Upper lobe of left lung (tissue), 6 donors: ENCODE measurements around the gene TRDN. TPM values are rescaled to one million over a fixed set of nuclear protein-coding genes. Genes with fewer than 3 reads are reported as not detected.

Experiments used
- ATAC-seq, 2 donors: fragments of 200-7000 bp; cut with Tn5 transposase; one replicate each; pipeline ENCODE4 v1.9.1; 2022; ENCODE audit warnings: mild to moderate bottlenecking in 2 of 2, moderate library complexity in 2 of 2; ENCODE audit not compliant: low FRiP score in 2 of 2
- DNase-seq, 2 donors: peaks; one replicate each; pipeline ENCODE4 v3.0.0-alpha.2; 2019 to 2020
- H3K27ac ChIP-seq, 4 donors: fragments of 200-600 bp; sonication (generic); one replicate each; pipeline ENCODE4 v1.5.1; 2016 to 2019
- H3K27me3 ChIP-seq, 4 donors: fragments of 200-600 bp; sonication (generic); one replicate each; pipeline ENCODE4 v1.5.1; 2017 to 2019
- H3K36me3 ChIP-seq, 4 donors: fragments of 200-600 bp; sonication (generic); one replicate each; pipeline ENCODE4 v1.5.1; 2016 to 2019
- H3K4me1 ChIP-seq, 4 donors: fragments of 200-600 bp; sonication (generic); one replicate each; pipeline ENCODE4 v1.5.1; 2018 to 2019
- H3K4me3 ChIP-seq, 4 donors: fragments of 200-600 bp; sonication (generic); one replicate each; pipeline ENCODE4 v1.5.1; 2017 to 2019; ENCODE audit warnings: mild to moderate bottlenecking in 2 of 4, moderate library complexity in 1 of 4
- H3K9me3 ChIP-seq, 4 donors: fragments of 200-600 bp; sonication (generic); one replicate each; pipeline ENCODE4 v1.5.1; 2018 to 2019
- EP300 ChIP-seq, 4 donors: sonication (generic); formaldehyde crosslinking; IDR thresholded peaks; one replicate each; pipeline ENCODE4 v1.5.1; 2017; ENCODE audit warnings: antibody characterized with exemption in 4 of 4, control low read depth in 2 of 4
- POLR2A ChIP-seq, 4 donors: fragments of 450-650 bp; IDR thresholded peaks; one replicate each; pipeline ENCODE4 v1.5.1; 2016 to 2017; ENCODE audit warnings: antibody characterized with exemption in 4 of 4, mild to moderate bottlenecking in 2 of 4
- POLR2AphosphoS5 ChIP-seq, 2 donors: sonication (generic); formaldehyde crosslinking; IDR thresholded peaks; one replicate each; pipeline ENCODE4 v1.5.1; 2017; ENCODE audit warnings: antibody characterized with exemption in 2 of 2
- WGBS, 2 donors: methylation state at CpG; one replicate each; pipeline ENCODE4 v1.1.5; 2017 to 2018; 5-methylcytosine and 5-hydroxymethylcytosine counted together
- total RNA-seq, 6 donors: library from RNA; depleted of rRNA in 4 of 6; stranded (reverse); fragments of >200 nt in 4 of 6; gene quantifications; one replicate each; pipeline versions ENCODE4 v1.1.0 to v1.2.1, GENCODE V29; 2016 to 2021
- TF ChIP-seq, protein P1 (sequence below), 6 experiments: fragments of 450-650 bp in 4 of 6; fragments of 200-600 bp in 2 of 6; sonication (generic) in 2 of 6; IDR thresholded peaks; one replicate each; pipeline ENCODE4 v1.5.1; 2016 to 2019; ENCODE audit warnings: antibody characterized with exemption in 6 of 6
- donor health status: DM: no; HTN: no; CAD: no; lungs with moderate emphysema.
- donor health status: DM: no; HTN: yes; CAD: no; lungs with severe emphysema.

The TRDN gene
- total RNA-seq, 6 donors from 2014 or later: 0.20 TPM; not detected in 5

DNA sequence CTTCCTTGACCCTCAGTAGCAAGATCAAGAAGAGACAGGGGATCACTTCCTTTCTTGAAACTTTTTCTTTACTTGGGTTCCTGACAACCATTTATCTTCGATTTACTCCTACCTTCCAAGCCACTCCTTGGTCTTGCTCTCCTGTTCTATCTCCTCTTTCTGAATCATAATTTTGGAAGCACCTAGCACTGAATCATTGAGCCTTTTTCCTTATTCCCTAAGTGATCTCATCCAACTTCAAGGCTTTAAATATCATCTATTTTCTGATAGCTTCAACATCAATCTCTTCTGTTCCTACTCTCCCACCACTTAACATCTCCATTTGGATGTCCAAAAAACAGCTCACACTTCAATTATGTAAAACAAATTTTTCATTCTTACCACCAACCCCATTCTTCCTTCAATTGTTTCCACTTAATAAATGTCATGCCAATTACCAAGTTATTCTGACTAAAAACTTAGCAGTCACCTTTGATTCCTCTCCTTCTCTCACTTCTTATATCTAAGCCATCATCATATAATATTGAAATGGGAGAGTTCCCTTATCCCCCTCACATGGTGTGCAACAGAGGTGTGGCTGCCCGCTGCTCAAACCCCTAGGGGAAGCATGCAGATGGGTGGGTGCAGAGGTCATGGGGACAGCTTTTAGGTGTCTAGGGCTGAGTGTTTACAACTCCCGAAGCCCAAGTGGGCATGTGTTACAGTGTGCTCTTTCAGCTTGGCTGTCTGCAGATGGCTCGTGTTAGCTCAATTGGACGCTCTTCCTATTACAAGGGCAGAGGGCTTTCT, 23.4 kb upstream of the TRDN start:
- no peak overlapping the region for H3K4me3 ChIP-seq
- H3K27ac ChIP-seq: no peak overlapping the region
- no peaks in the 10 kb centered on the region for H3K4me1 ChIP-seq
- H3K36me3 ChIP-seq: no peaks in the 10 kb centered on the region
- no peaks in the 10 kb centered on the region for H3K9me3 ChIP-seq
- TF ChIP-seq, protein P1, sequence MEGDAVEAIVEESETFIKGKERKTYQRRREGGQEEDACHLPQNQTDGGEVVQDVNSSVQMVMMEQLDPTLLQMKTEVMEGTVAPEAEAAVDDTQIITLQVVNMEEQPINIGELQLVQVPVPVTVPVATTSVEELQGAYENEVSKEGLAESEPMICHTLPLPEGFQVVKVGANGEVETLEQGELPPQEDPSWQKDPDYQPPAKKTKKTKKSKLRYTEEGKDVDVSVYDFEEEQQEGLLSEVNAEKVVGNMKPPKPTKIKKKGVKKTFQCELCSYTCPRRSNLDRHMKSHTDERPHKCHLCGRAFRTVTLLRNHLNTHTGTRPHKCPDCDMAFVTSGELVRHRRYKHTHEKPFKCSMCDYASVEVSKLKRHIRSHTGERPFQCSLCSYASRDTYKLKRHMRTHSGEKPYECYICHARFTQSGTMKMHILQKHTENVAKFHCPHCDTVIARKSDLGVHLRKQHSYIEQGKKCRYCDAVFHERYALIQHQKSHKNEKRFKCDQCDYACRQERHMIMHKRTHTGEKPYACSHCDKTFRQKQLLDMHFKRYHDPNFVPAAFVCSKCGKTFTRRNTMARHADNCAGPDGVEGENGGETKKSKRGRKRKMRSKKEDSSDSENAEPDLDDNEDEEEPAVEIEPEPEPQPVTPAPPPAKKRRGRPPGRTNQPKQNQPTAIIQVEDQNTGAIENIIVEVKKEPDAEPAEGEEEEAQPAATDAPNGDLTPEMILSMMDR (IDR thresholded peaks at IDR 0.05): no peak
- no peak for TF ChIP-seq POLR2A (IDR thresholded peaks at IDR 0.05)
- TF ChIP-seq EP300 (IDR thresholded peaks at IDR 0.05): no peak
- no peak for ATAC-seq
- H3K27me3 ChIP-seq: no peaks in the 10 kb centered on the region
- no peak for DNase-seq
- 88 to 89% methylated on average over 5 of the region's 5 CpGs for WGBS, 2 donors

DNA sequence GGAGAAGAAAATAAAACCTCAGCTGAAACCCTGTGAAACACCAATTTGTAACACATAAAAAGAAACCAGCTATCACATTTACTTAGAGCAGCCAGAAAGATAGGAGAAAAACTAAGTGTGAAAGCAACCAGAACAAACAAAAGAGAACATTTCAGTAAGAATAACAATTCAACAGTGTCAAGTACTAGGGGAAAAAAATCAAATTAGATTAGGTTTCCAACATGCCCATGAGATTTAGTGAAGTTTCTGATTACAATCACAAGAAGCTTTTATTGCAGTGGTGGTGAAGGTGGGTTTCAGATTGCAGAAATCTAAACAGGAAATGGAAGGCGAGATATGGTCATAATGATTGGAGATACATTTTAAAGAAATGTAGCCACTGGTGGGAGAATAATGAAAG, 22.1 kb upstream of the TRDN start:
- no peak for TF ChIP-seq POLR2A (IDR thresholded peaks at IDR 0.05)
- TF ChIP-seq, protein P1 (IDR thresholded peaks at IDR 0.05): no peak
- no peak for TF ChIP-seq EP300 (IDR thresholded peaks at IDR 0.05)
- TF ChIP-seq POLR2AphosphoS5 (IDR thresholded peaks at IDR 0.05): no peak
- DNase-seq (no peak), ATAC-seq (no peak)
- 48 to 76% methylated on average over 1 of the region's 1 CpG for WGBS, 2 donors
- H3K27ac ChIP-seq: no peak overlapping the region
- no peak overlapping the region for H3K4me3 ChIP-seq
- H3K9me3 ChIP-seq: no peaks in the 10 kb centered on the region
- no peaks in the 10 kb centered on the region for H3K27me3 ChIP-seq
- no peaks in the 10 kb centered on the region for H3K36me3 ChIP-seq
- no peaks in the 10 kb centered on the region for H3K4me1 ChIP-seq

DNA sequence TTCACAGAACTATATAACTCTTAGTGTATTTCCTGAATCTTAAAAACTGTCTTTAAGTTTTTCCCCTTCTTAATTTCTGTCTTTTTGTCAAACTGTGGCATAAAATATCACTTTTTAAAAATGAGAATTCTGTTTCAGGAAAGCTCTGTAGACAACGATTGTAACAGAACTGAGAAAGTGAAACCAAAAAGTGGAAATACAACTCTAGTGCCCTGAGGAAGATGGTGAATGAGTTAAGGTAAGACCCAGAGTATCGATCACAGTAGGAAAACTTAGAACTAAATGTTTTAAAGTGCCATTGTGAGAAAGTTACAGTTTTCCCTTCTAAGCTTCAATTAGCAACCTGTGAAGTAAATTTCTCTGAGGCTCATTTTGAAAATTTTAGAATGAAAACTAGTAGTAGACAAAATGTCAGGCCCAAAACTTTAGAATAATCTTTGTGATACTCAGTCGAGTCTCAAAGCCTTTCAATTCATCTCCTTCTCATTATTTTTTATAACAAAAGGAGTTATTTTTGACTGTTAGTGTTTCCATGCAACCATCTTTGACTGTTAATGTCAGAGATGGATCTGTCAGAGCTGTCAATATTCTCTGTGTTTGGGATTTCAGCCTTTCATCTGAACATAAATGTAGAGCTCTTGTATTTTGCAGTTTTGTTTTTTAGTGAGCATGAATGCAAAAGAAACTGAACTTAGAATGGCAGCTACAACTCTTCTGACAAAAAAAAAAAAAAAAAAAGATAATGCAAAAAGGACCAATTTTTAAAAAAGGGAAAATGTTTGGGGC, 19.0 kb upstream of the TRDN start:
- ATAC-seq (no peak), DNase-seq (no peak)
- Histone ChIP-seq H3K27ac (no peak overlapping the region), H3K9me3 (no peaks in the 10 kb centered on the region), H3K4me3 (no peak overlapping the region), H3K4me1 (no peaks in the 10 kb centered on the region), H3K36me3 (no peaks in the 10 kb centered on the region), H3K27me3 (no peaks in the 10 kb centered on the region)
- TF ChIP-seq POLR2AphosphoS5 (IDR thresholded peaks at IDR 0.05): no peak
- TF ChIP-seq, protein P1 (IDR thresholded peaks at IDR 0.05): no peak
- no peak for TF ChIP-seq POLR2A (IDR thresholded peaks at IDR 0.05)
- no peak for TF ChIP-seq EP300 (IDR thresholded peaks at IDR 0.05)
- 44 to 48% methylated on average over 3 of the region's 3 CpGs for WGBS, 2 donors

DNA sequence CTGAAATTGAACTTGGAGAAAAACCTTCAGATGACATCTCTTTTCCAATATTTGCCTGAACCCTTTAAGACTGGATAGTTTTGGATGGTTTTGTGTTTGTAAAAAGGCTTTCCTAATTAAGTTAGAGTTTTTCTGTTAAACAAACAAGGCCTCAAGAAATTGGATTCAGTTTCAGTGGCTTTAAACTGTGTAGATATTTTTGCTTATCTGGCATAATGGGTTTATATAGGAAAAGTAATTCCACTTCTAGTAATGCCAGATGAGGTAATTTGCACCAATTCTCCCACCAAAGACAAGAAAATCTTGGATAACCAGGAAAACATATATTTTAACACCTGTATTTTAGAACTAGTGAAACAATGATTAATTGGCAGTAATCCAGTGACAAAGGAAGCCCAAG, 12.0 kb upstream of the TRDN start:
- no peak for DNase-seq
- TF ChIP-seq, protein P1 (IDR thresholded peaks at IDR 0.05): no peak
- no peaks in the 10 kb centered on the region for H3K4me1 ChIP-seq
- no peaks in the 10 kb centered on the region for H3K27me3 ChIP-seq
- H3K27ac ChIP-seq: no peak overlapping the region
- H3K36me3 ChIP-seq: no peaks in the 10 kb centered on the region
- H3K9me3 ChIP-seq: no peaks in the 10 kb centered on the region
- H3K4me3 ChIP-seq: no peak overlapping the region
- no peak for ATAC-seq
